ENCODE data around the gene KCNB1. TPM values are rescaled to one million over a fixed set of nuclear protein-coding genes. Genes with fewer than 3 reads are reported as not detected.

KCNB1 gene
- total RNA-seq, 1 donor from 2014 or later, result 0.30 TPM

- no peak for DNase-seq (ENCODE audit: low read depth)
Measured at GRCh38 chr20:49497398-49497669, 14.9 kb upstream of the KCNB1 start.

- no peak for DNase-seq (ENCODE audit: low read depth)
Measured at GRCh38 chr20:49496553-49497397, 14.3 kb upstream of the KCNB1 start.

GRCh38 chr20:49496043-49496442, 13.6 kb upstream of the KCNB1 start:
- no peak for DNase-seq (ENCODE audit: low read depth)

GRCh38 chr20:49490689-49491088, 8.2 kb upstream of the KCNB1 start:
- DNase-seq (ENCODE audit: low read depth), result no peak

GRCh38 chr20:49489688-49490087, 7.2 kb upstream of the KCNB1 start:
- no peak for DNase-seq (ENCODE audit: low read depth)

- no peak for DNase-seq (ENCODE audit: low read depth)
Measured at GRCh38 chr20:49486064-49486463, 3.6 kb upstream of the KCNB1 start.

- no peak for DNase-seq (ENCODE audit: low read depth)
Measured at GRCh38 chr20:49485563-49485962, 3.1 kb upstream of the KCNB1 start.

GRCh38 chr20:49484180-49485140, 2.0 kb upstream of the KCNB1 start:
- DNase-seq (ENCODE audit: low read depth), result peak; percentile 17

GRCh38 chr20:49483696-49484123, 1.2 kb upstream of the KCNB1 start:
- DNase-seq (ENCODE audit: low read depth), result no peak

GRCh38 chr20:49483018-49483695, 689 bp upstream of the KCNB1 start:
- DNase-seq (ENCODE audit: low read depth), result no peak

- no peak for DNase-seq (ENCODE audit: low read depth)
Measured at GRCh38 chr20:49482173-49482572, 295 bp downstream of the KCNB1 start.

GRCh38 chr20:49481116-49481515, 1.4 kb downstream of the KCNB1 start:
- no peak for DNase-seq (ENCODE audit: low read depth)

- DNase-seq (ENCODE audit: low read depth), result no peak
Measured at GRCh38 chr20:49480236-49480635, 2.2 kb downstream of the KCNB1 start.

GRCh38 chr20:49479785-49480184, 2.7 kb downstream of the KCNB1 start:
- no peak for DNase-seq (ENCODE audit: low read depth)

- no peak for DNase-seq (ENCODE audit: low read depth)
Measured at GRCh38 chr20:49478754-49479689, 3.4 kb downstream of the KCNB1 start.

GRCh38 chr20:49478266-49478665, 4.2 kb downstream of the KCNB1 start:
- peak; percentile 9 for DNase-seq (ENCODE audit: low read depth)

- DNase-seq (ENCODE audit: low read depth), result no peak
Measured at GRCh38 chr20:49477200-49477599, 5.3 kb downstream of the KCNB1 start.

- no peak for DNase-seq (ENCODE audit: low read depth)
Measured at GRCh38 chr20:49476016-49476355, 6.5 kb downstream of the KCNB1 start.

- DNase-seq (ENCODE audit: low read depth), result no peak
Measured at GRCh38 chr20:49475292-49476015, 7.0 kb downstream of the KCNB1 start.

GRCh38 chr20:49471397-49471796, 11.1 kb downstream of the KCNB1 start:
- no peak for DNase-seq (ENCODE audit: low read depth)

- no peak for DNase-seq (ENCODE audit: low read depth)
Measured at GRCh38 chr20:49470922-49471321, 11.5 kb downstream of the KCNB1 start.

Measured in renal cortical epithelial cell (primary cell).